Left ventricle myocardium superior (tissue), 1 donor: ENCODE data around the gene SF3B5. TPM values are rescaled to one million over a fixed set of nuclear protein-coding genes. Genes with fewer than 3 reads are reported as not detected.
"Not testable (repeated sequence)": the region's sequence is repeated elsewhere in the genome, so short reads cannot be mapped to it uniquely, and the experiment has no call there.

Source experiments
- ATAC-seq: fragments of 200-7000 bp; cut with Tn5 transposase; one replicate; pipeline ENCODE4 v1.9.1; 2020; ENCODE audit warnings: mild to moderate bottlenecking, moderate library complexity
- DNase-seq: peaks from one replicate; pipeline ENCODE4 v3.0.0-alpha.2; 2020
- intact Hi-C: fragments of 100-400 bp; cut with micrococcal nuclease; formaldehyde crosslinking; loops from one replicate; pipeline ENCODE4 v1.11.0; 2022
- total RNA-seq: library from RNA; stranded (reverse); fragmentation: NEBNext Ultra II Directional; extraction: Animal tissue kit (Norgen Biotek cat#: 25700); gene quantifications from one replicate; pipeline ENCODE4 v1.2.1, GENCODE V29; 2021
- donor health status: DM: no; HTN: yes; CAD: no; lungs with severe emphysema.

Gene SF3B5
- total RNA-seq, 1 donor from 2014 or later: 125 TPM

GRCh38 chr6:144066741-144067484, 28.5 kb downstream of the SF3B5 start:
- intact Hi-C loops: no loop called here
- no peak for DNase-seq
- no peak for ATAC-seq

GRCh38 chr6:144066255-144066654, 29.1 kb downstream of the SF3B5 start:
- intact Hi-C loops: no loop called here
- DNase-seq (no peak), ATAC-seq (no peak)

DNA sequence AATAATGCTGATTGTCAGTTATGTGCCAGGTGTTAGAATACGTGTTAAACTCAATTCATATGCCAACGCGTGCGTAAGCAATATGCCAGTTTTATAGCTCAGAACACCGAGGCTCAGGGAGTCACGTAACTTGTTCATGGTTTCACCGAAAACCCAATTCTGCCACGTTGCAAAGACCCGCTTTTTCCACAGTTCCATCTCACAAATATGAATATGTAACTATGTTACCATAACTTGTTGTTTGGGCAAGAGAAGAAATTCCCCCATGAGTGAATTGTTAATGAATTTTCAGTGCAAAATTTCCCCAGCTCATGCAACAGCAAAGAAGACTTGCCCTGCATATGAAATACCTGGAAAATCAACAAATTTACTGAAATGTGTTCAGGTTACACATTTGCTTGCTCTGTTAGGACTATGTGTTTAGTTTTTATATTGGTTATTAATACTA, 30.1 kb downstream of the SF3B5 start:
- ATAC-seq: no peak
- intact Hi-C loops: no loop called here
- no peak for DNase-seq

GRCh38 chr6:144064402-144065212, 30.8 kb downstream of the SF3B5 start:
- DNase-seq (peak; percentile 53), ATAC-seq (peak; percentile 49)
- intact Hi-C loops: no loop called here

GRCh38 chr6:144063744-144064401, 31.5 kb downstream of the SF3B5 start:
- ATAC-seq (peak; percentile 99), DNase-seq (peak; percentile 92)
- intact Hi-C loops: no loop called here

DNA sequence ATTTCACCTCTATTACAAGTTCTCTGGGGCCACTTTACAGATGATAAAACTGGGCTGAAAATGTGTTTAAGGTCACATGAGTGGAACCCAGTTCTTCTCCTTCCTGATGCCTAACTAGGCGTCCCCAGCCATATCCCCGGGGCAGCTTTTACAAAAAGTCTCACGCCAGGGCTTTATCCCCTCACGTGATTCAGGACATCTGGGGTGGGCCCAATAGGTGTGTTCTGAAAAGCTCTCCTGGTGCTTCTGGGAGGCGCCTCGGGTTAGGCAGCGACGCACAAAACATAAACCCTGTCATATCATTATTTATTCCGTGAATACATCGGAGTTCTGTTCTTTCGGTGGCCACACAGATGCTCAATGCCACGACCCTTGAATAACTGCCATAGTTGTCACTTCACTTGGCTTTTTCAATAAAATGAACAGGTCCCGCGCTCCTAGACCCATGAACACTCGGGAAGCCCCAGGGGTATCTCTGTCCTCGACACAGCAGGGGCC, 32.1 kb downstream of the SF3B5 start:
- intact Hi-C loops: no loop called here
- ATAC-seq: no peak
- no peak for DNase-seq

- DNase-seq (no peak), ATAC-seq (no peak)
- intact Hi-C loops: no loop called here
Measured at GRCh38 chr6:144062786-144063185, 32.6 kb downstream of the SF3B5 start.

DNA sequence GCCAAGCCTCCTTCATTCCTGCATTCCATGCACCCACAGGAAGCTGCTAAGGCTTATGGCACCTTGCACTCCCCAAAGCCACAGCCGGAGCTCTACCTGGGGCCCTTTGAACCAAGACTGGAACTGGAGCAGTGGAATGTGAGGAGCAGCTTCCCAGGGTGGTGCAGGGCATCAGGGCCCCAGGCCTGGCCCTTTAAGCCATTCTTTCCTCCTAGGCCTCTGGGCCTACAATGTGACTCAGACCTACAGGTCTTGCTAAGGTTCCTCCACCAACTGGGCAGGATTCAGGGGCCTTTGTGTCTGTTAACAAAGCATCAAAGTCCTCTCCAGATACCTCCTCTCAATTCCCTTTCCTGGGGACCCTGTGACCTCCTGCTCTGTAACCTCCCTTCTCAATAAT, 36.2 kb downstream of the SF3B5 start:
- intact Hi-C loops: no loop called here
- no peak for DNase-seq
- ATAC-seq: no peak

- DNase-seq (no peak), ATAC-seq (no peak)
- intact Hi-C loops: no loop called here
Measured at GRCh38 chr6:144055121-144055931, 40.0 kb downstream of the SF3B5 start.

DNA sequence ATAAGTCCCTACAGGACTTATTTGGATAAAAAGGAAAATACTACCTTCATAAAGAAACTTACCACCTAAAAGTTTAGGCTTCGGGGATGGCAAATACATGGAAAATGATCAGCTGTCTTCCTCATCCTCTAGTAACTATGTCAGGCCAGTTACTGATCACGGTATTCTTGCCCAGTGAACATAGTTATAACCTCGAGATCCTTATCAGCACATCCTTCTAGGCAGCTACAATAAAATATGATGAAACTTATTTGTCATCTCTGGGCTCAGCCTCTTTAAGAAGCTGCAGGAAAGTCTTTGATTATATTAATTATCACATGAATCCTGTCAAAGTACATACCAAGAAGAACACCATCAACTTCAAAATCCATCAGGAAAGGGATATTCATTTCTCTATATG, 41.8 kb downstream of the SF3B5 start:
- intact Hi-C loops: no loop called here
- DNase-seq: no peak
- no peak for ATAC-seq

- ATAC-seq (no peak), DNase-seq (no peak)
- intact Hi-C loops: no loop called here
Measured at GRCh38 chr6:144052488-144052887, 42.9 kb downstream of the SF3B5 start.

GRCh38 chr6:144049386-144049785, 46.0 kb downstream of the SF3B5 start:
- intact Hi-C loops: no loop called here
- no peak for DNase-seq
- no peak for ATAC-seq

GRCh38 chr6:144047688-144048087, 47.7 kb downstream of the SF3B5 start:
- no peak for ATAC-seq
- intact Hi-C loops: no loop called here
- DNase-seq: no peak

DNA sequence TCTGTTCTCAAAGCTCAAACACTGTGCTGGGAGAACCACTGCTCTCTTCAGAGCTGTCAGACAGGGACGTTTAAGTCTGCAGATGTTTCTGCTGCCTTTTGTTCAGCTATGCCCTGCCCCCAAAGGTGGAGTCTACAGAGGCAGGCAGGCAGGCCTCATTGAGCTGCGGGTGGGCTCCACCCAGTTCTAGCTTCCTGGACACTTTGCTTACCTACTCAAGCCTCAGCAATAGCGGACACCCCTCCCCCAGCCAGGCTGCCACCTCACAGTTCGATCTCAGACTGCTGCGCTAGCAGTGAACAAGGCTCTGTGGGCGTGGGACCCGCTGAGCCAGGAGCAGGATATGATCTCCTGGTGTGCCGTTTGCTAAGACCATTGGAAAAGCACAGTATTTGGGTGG, 48.7 kb downstream of the SF3B5 start:
- intact Hi-C loops, DNase-seq, ATAC-seq: not testable (repeated sequence)

DNA sequence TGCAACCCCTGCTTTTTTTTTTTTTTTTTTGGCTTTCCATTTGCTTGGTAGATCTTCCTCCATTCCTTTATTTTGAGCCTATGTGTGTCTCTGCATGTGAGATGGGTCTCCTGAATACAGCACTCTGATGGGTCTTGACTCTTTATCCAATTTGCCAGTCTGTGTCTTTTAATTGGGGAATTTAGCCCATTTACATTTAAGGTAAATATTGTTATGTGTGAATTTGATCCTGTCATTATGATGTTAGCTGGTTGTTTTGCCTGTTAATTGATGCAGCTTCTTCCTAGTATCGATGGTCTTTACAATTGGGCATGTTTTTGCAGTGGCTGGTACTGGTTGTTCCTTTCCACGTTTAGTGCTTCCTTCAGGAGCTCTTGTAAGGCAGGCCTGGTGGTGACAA, 50.4 kb downstream of the SF3B5 start:
- intact Hi-C loops, DNase-seq, ATAC-seq: not testable (repeated sequence)
